ENCODE measurements around the gene MUC6.

- TF ChIP-seq EZH2 (optimal IDR thresholded peaks at IDR 0.05; ENCODE audit: low read depth, low read length) (no peak), EZH2phosphoT487 (IDR thresholded peaks at IDR 0.05; ENCODE audit: low read length) (no peak)
- TF ChIP-seq, protein P1, sequence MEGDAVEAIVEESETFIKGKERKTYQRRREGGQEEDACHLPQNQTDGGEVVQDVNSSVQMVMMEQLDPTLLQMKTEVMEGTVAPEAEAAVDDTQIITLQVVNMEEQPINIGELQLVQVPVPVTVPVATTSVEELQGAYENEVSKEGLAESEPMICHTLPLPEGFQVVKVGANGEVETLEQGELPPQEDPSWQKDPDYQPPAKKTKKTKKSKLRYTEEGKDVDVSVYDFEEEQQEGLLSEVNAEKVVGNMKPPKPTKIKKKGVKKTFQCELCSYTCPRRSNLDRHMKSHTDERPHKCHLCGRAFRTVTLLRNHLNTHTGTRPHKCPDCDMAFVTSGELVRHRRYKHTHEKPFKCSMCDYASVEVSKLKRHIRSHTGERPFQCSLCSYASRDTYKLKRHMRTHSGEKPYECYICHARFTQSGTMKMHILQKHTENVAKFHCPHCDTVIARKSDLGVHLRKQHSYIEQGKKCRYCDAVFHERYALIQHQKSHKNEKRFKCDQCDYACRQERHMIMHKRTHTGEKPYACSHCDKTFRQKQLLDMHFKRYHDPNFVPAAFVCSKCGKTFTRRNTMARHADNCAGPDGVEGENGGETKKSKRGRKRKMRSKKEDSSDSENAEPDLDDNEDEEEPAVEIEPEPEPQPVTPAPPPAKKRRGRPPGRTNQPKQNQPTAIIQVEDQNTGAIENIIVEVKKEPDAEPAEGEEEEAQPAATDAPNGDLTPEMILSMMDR (IDR thresholded peaks at IDR 0.05; ENCODE audit: low read length), result no peak
Observed at GRCh38 chr11:1073261-1073724, 36.8 kb upstream of the MUC6 start.
